Subcutaneous adipose tissue (tissue), 4 donors: ENCODE measurements around the gene APOBEC3G. TPM values are rescaled to one million over a fixed set of nuclear protein-coding genes. Genes with fewer than 3 reads are reported as not detected.

ENCODE experiments used
- CTCF ChIP-seq: fragments of 450-650 bp; IDR thresholded peaks from one replicate; pipeline ENCODE4 v1.5.1; 2016; ENCODE audit warnings: low read depth, mild to moderate bottlenecking, control low read depth, antibody characterized with exemption, moderate library complexity
- total RNA-seq, 4 donors: library from RNA; depleted of rRNA; stranded (reverse); fragments of >200 nt; gene quantifications; one replicate each; pipeline ENCODE4 v1.1.0, GENCODE V29; 2016

The APOBEC3G gene
- total RNA-seq, 4 donors from 2014 or later: 2.6 to 16.1 (median 8.9) TPM

- TF ChIP-seq CTCF: no peak
Measured at GRCh38 chr22:39097098-39098020, 20.3 kb downstream of the APOBEC3G start, which contains the start of gene APOBEC3H. TSS of gene APOBEC3H (plus strand) at chr22:39097244. CDS start at chr22:39100279, 3,035 bp downstream.

- TF ChIP-seq CTCF: no peak
Measured at GRCh38 chr22:39098026-39098425, 21.0 kb downstream of the APOBEC3G start.

GRCh38 chr22:39098576-39098975 lies 21.5 kb downstream of the APOBEC3G start:
- TF ChIP-seq CTCF: no peak

- TF ChIP-seq CTCF: no peak
Measured at GRCh38 chr22:39101226-39101625, 24.2 kb downstream of the APOBEC3G start.

- TF ChIP-seq CTCF: no peak
Measured at GRCh38 chr22:39103431-39103830, 26.4 kb downstream of the APOBEC3G start.

- TF ChIP-seq CTCF: no peak
Measured at GRCh38 chr22:39106326-39106725, 29.3 kb downstream of the APOBEC3G start.

GRCh38 chr22:39108487-39108886 lies 31.4 kb downstream of the APOBEC3G start:
- TF ChIP-seq CTCF: no peak
